ENCODE data around the gene SGPP1. TPM values are rescaled to one million over a fixed set of nuclear protein-coding genes. Genes with fewer than 3 reads are reported as not detected.
"Not testable (repeated sequence)": the region's sequence is repeated elsewhere in the genome, so short reads cannot be mapped to it uniquely, and the experiment has no call there.

Gene SGPP1
- polyA plus RNA-seq, 10 donors = 8.8 to 13.3 (median 10.4) TPM

GRCh38 chr14:63641473-63642228 lies 86.2 kb downstream of the SGPP1 start, which contains the start of gene WDR89:
Gene WDR89, minus strand, starts transcription at chr14:63641871. Its CDS starts 41,929 bp downstream, at chr14:63599942.
- peak; percentile 99 to 100 (median 99) for DNase-seq

GRCh38 chr14:63638493-63638892 lies 89.4 kb downstream of the SGPP1 start:
- no peak for DNase-seq

DNA sequence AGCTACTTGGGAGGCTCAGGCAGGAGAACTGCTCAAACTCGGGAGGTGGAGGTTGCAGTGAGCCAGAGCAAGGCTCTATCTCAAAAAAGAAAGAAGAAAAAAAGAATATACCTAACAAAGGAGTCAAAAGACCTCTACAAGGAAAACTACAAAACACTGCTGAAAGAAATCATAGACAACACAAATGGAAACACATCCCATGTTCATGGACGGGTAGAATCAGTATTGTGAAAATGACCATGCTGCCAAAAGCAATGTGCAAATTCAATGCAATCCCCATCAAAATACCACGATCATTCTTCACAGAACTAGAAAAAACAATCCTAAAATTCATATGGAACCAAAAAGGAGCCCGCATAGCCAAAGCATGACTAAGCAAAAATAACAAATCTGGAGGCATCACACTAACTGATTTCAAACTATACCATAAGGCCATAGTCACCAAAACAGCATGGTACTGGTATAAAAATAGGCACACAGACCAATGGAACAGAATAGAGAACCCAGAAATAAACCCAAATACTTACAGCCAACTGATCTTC lies 91.7 kb downstream of the SGPP1 start:
- not testable (repeated sequence) for DNase-seq

Other genes with a start within 250 kb of the SGPP1 start
- gene PPP2R5E, start 184.7 kb downstream of the SGPP1 start, polyA plus RNA-seq (ENCODE audit: insufficient read length in 10 of 10) = 10 to 100 TPM; 19.5 to 29.9 (median 24.0) TPM
- gene WDR89, start 86.2 kb downstream of the SGPP1 start, polyA plus RNA-seq (ENCODE audit: insufficient read length in 10 of 10) = 10 to 100 TPM; 11.0 to 17.4 (median 14.4) TPM
- gene SYNE2, start 124.9 kb upstream of the SGPP1 start, polyA plus RNA-seq (ENCODE audit: insufficient read length in 10 of 10) = 10 to 100 TPM; 44.3 to 66.5 (median 52.4) TPM

Data from muscle of back (tissue), 11 donors.